HG02981 (cell line): ENCODE measurements around the gene NIPA2.

Experiments
- ATAC-seq: cut with Tn5 transposase; IDR thresholded peaks from one replicate; pipeline ENCODE4 v1.9.1; 2021; ENCODE audit warnings: mild to moderate bottlenecking, moderate library complexity; ENCODE audit not compliant: unreplicated experiment

Gene NIPA2

DNA sequence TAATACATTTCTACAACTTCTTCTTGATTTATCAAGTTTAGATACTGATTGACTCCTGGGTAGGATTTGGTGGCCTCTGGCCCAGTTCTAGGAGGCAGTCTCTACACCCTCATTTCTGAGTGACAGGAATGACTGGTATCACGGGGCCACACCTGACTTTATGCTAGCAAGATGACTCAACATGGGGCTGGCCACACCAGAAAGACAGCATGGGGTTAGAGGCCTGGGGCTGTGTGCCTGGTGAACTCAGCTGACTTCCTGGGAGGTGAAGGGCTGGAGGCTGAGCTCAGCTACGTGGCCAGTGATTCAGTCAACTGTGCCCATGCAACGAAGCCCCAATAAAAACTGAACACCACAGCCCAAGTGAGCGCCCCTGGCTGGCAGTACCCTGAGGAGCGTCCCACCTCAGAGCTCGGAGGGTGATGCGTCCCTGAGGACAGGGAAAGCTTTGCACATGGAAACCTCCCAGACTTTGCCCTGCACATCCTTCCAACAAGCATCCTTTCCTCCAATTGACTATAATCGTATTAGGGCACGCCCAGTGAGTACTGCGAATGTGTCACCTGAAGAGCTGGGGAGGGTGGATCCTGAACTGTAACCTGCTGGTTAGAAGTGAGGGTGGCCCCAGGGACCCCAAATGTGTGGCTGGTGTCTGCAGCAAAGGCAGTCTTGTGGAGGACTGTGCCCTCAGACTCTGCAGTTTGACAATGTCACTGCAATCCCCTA, 57.2 kb downstream of the NIPA2 start:
- peak; percentile 81 for ATAC-seq

DNA sequence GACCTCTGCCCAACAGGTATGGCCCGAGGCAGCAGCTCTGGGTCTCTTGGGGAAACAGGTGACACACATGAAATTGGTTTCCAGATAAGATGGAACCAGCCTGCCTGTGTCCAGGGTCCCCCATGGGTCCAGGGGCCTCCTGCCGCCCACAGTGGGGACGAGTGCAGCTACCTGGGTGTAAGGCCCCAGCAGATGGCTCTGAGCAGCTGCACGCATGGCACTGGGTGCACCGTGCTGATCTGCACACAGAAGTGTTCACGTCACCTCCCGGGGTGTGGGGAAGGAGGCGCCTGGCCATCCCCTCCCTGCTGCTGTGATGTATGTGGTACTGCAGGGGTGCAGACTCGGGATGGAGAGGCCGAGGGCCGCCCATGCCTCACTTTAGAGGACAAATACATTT, 63.6 kb downstream of the NIPA2 start:
- ATAC-seq: no peak

DNA sequence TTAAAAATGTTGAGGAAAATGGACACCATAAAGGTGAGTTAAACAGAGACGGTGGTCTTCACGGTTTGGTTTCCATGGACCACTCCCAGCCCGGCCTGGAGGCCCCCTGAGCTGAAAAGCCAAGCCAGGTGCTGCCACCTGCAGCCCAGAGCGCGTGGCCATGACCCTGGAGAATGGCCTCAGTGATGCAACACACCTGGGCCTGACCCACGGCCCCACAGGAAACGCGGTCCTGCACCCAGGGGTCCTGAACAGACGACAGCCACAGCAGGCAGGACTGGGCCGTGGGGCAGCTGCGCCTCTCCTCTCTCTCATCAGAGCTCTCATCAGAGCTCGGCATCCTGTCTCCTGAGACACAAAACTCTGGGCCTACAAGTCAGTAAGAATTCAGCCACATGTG, 64.1 kb downstream of the NIPA2 start:
- ATAC-seq: no peak

DNA sequence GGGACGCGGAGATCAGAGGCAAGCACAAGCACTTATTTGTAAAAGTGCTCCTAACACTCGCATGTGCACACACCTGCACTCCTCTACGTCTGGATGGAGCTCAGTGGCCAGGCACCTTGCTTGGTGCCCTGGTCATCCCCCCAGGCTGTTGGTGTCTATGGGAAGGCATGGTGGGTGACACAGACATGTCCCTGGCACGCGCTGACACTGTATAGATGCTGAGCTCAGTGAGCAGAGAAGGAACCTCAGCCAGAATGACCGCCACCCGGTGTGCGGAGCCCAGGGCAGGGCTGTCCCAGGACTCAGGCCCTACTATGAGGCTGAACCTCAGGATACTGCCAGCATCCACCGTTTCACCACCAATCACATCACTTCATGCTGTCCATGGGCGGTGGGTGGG, 64.5 kb downstream of the NIPA2 start:
- no peak for ATAC-seq

GRCh38 chr15:22903427-22903826, 65.0 kb downstream of the NIPA2 start:
- ATAC-seq: no peak

DNA sequence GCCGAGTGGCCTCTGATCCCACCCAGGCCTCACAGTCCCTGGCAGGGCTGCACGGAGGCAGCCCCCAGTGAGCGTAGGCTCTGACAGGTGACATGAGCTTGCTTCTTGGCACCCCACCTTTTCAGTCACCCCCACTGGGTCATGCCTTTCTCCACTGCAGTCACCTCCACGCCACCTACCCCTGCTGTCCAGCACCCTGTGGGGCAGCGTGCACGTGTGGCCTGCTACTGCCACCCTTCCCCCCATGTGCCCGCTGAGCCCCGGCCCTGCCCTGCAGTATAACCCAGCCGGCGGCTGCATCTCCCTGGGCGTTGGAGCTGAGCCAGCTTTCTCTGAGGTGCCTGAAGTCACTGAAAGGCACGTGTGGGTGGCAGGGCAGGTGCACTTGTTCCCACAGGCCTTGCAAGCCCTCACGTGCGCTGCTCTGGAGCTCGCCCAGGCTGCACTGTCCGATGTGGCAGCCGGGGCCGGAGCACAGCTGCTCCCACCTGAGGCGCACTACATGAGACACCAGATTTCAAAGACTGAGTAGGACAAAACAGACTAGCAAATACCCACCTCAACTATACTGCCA, 65.6 kb downstream of the NIPA2 start:
- ATAC-seq: no peak

DNA sequence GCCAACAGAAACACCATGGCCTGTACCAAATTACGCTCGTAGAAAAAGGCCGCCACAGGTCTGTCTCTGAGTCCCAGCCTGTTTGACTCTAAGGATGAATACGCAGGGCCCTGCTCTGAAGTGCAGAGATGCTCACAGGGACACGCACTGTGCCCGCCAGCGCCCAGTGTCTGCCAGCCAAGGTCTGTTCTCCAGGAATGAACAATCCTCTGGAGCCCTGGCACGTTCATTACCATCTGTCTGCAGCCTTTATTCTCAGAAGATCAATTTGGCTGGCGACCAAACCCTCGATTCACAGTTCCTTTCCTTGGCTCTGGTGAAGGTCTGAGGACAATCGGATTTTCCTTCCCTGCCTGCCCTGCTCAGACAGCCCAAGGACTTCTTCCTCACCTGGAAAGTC, 66.3 kb downstream of the NIPA2 start:
- no peak for ATAC-seq

DNA sequence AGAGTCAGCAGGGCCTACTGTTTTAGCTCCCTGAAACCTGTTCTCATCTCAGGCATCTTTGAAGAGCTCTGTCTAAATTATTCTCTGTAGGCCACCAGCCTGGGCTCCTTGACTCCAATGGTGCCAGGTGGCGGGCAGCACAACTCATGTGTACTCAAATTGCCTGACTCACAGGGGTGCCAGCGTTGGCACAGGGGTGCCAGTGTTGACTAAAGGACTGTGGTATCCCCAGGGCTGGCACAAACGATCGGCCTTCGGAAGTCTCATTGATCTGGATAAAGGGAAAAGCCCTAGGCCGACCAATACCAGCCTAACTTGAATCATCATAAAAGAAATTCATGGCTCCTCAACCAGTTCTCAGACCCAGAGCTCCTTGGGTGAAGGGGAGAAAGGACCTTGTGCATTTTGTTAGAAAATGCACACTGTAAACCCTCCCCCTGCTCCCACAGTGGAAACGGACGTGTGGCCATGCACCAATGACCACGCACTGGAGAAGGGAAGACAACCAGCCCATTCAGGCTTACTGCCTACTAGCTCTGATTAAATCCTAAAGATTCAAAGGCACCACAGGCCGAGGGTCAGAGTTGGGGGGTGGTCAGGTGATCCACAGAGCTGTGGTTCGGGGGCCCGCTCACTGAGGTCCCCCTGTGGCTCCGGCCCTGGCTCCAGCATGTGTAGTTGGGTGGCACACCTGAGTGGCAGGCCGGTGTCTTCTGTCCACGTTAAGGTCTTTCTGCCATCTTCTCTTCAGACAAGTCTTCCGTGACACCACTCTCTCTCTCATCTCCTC, 68.9 kb downstream of the NIPA2 start:
- no peak for ATAC-seq

- ATAC-seq: no peak
These were observed 70.4 kb downstream of the NIPA2 start for GRCh38 chr15:22908830-22909229.

- ATAC-seq: no peak
These were observed 72.8 kb downstream of the NIPA2 start for GRCh38 chr15:22911306-22911705.

GRCh38 chr15:22912256-22912655, 73.8 kb downstream of the NIPA2 start:
- no peak for ATAC-seq

DNA sequence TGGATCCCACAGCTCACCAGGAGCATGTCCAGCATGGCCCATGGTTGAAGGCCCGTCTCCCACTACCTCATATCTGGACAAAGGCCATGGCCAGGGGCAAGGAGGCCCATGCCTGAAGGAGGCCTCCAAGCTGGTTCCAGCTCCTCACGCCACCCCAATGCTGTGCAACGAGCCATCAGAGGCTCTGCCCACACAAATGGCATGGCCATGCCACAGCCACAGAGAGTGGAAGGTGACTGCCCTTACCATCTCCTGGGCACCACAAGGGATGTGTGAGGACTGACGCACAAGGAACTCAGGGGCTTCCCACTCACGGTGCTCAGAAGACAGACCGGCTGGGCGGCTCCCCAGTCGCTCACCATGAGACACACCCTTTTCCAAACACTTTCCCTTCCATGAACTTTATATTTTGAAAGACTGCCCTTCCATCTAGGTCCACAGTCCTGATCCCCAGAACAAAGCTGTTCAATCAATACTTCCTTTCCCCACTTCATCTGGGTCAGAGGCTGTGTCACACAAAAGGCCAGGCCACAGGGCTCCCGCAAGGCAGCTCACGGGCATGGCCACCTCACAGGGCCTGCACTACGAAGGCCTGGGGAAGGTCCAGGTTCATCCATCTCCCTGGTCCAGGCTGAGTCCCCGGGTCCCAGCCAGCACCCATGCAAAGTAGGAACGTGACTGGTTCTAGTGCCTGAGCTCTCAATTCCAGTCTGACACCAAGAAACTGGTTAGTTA, 75.3 kb downstream of the NIPA2 start:
- no peak for ATAC-seq

DNA sequence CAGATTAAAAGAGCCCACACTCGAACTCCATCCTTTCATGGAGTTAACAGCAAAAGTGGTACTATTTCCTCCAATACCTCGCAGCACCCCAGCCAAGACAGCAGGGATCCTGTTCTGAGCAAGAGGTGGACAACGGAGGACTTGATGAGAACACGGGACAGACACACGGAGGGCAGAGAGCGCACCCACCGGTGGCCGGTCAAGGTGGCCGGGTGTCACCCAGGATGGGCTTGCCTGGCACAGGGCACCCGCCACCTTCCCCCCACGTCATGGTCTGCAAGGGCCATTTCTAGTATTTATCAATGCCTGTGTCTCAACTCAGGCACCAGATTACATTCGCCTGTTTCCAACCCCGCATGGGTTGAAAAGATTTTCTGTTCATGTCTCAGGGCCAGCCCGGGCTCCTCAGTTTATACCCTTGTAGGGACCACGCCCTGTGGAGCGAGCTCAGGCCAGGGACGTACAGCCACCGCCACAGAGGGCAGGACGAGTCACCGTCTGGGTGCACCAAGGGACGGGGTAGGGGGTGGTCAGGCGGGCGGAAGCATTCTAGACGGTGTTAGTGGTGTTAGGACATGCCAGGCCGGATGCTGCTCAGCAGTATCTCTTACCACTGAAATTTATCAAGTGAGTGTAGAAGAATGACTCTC, 77.5 kb downstream of the NIPA2 start:
- no peak for ATAC-seq

DNA sequence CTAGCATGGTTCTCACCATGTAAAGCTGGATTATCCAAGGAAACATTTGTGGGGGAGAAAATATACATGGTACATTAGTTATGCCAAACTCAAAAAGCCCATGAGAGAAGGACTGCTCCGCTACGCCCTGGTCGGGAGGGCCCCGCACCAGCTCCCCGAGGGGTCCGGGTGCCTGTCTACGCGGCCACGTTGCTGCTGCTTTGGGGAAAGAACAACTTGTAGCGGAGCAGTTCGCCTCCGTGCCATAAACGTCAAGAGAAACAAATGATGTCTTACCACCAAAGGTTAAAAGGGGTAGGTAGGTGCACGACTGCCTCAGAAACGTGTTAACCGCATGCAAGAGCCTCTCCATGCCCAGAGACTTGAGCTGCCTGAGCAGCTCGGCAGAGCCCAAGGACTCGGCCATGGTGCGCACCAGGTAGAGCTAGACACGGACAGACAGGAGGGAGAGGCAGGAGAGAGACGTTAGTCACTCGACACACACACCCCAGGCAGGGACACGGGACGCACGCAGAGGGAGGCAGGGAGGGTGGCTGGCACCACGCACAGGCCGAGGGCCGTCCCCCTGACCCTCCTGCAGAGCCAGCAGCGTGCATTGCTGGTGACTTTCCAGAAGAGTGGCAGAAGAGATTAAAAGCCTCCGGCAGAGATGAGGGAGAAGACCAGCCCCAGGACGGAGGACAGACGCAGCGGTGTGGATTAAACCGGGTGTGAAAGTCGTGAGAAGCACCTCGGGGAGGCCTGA, 78.3 kb downstream of the NIPA2 start:
- no peak for ATAC-seq

DNA sequence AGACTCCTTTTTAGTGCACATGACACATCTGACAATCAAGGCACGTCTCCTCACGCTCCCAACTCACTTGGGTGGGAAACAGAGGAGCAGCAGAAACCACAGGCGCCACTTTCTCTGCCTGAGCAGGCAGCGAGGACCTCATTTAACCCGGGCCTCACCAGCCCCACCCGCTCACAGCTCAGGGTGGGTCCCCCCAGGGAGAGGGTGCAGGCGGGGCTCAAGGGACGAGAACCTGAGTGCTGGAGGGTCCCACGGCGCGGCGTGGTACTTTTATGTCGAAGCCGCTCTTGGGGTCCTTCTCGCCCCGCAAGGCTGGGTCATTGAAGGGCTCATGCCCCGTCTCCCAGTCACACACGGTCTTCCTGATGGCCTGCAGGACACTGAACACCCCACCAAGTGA, 79.1 kb downstream of the NIPA2 start:
- ATAC-seq: no peak
